H9 (cell line): ENCODE results near the gene PARP12. TPM values are rescaled to one million over a fixed set of nuclear protein-coding genes. Genes with fewer than 3 reads are reported as not detected.

Experiments
- DNase-seq: peaks from one replicate; pipeline ENCODE4 v3.0.0-alpha.2; 2017
- H2AFZ ChIP-seq: one replicate; pipeline ENCODE4 v1.6.1; 2013; ENCODE audit warnings: mild to moderate bottlenecking, low read length, control low read depth, moderate library complexity
- H2AK5ac ChIP-seq: 2 replicates; pipeline ENCODE4 v1.6.1; 2013; ENCODE audit warnings: low read length, control low read depth, mixed read lengths; ENCODE audit not compliant: insufficient read length
- H2BK120ac ChIP-seq: one replicate; pipeline ENCODE4 v1.6.1; 2013; ENCODE audit warnings: low read depth, mild to moderate bottlenecking, low read length, control low read depth, inconsistent platforms; ENCODE audit not compliant: poor library complexity, severe bottlenecking
- H2BK12ac ChIP-seq: 2 replicates; pipeline ENCODE4 v1.6.1; 2013; ENCODE audit warnings: low read length, control low read depth, mixed read lengths, low read depth; ENCODE audit not compliant: insufficient read length
- H2BK15ac ChIP-seq: 2 replicates; pipeline ENCODE4 v1.6.1; 2013; ENCODE audit warnings: low read depth, low read length, control low read depth
- H2BK20ac ChIP-seq: one replicate; pipeline ENCODE4 v1.6.1; 2013; ENCODE audit warnings: low read depth, mild to moderate bottlenecking, low read length, control low read depth, inconsistent platforms; ENCODE audit not compliant: poor library complexity, severe bottlenecking
- H2BK5ac ChIP-seq: 2 replicates; pipeline ENCODE4 v1.6.1; 2013; ENCODE audit warnings: low read length, control low read depth, mixed read lengths; ENCODE audit not compliant: insufficient read length
- H3K14ac ChIP-seq: 2 replicates; pipeline ENCODE4 v1.6.1; 2013; ENCODE audit warnings: low read length, control low read depth; ENCODE audit not compliant: insufficient read depth
- H3K18ac ChIP-seq: 2 replicates; pipeline ENCODE4 v1.6.1; 2013; ENCODE audit warnings: low read depth, mild to moderate bottlenecking, mixed read lengths, low read length, control low read depth; ENCODE audit not compliant: insufficient read length
- H3K23ac ChIP-seq: 2 replicates; pipeline ENCODE4 v1.6.1; 2013; ENCODE audit warnings: low read length, control low read depth, mixed read lengths, low read depth; ENCODE audit not compliant: insufficient read length
- H3K23me2 ChIP-seq: 2 replicates; pipeline ENCODE4 v1.6.1; 2013; ENCODE audit warnings: low read depth, mild to moderate bottlenecking, mixed read lengths, low read length, control low read depth; ENCODE audit not compliant: insufficient read length, poor library complexity, severe bottlenecking
- H3K27ac ChIP-seq: 2 replicates; pipeline ENCODE4 v1.5.1; 2013; ENCODE audit warnings: low read length, control low read depth, mixed read lengths, low read depth; ENCODE audit not compliant: insufficient read length
- H3K27me3 ChIP-seq: 2 replicates; pipeline ENCODE4 v1.6.1; 2013; ENCODE audit warnings: low read length, control low read depth, inconsistent platforms; ENCODE audit not compliant: insufficient read depth
- H3K4ac ChIP-seq: 2 replicates; pipeline ENCODE4 v1.6.1; 2013; ENCODE audit warnings: low read depth, mild to moderate bottlenecking, control low read depth, inconsistent platforms, low read length, moderate library complexity
- H3K4me1 ChIP-seq: 2 replicates; pipeline ENCODE4 v1.6.1; 2013; ENCODE audit warnings: low read length, control low read depth, inconsistent platforms; ENCODE audit not compliant: insufficient read depth
- H3K4me2 ChIP-seq: 2 replicates; pipeline ENCODE4 v1.6.1; 2013; ENCODE audit warnings: low read length, control low read depth, mixed read lengths; ENCODE audit not compliant: insufficient read length, insufficient read depth
- H3K56ac ChIP-seq: 2 replicates; pipeline ENCODE4 v1.6.1; 2013; ENCODE audit warnings: low read depth, mild to moderate bottlenecking, mixed read lengths, low read length, control low read depth; ENCODE audit not compliant: insufficient read length
- H3K79me1 ChIP-seq: 2 replicates; pipeline ENCODE4 v1.6.1; 2013; ENCODE audit warnings: low read depth, mild to moderate bottlenecking, moderate library complexity, low read length, control low read depth, inconsistent platforms; ENCODE audit not compliant: insufficient read depth, poor library complexity, severe bottlenecking
- H3K79me2 ChIP-seq: 2 replicates; pipeline ENCODE4 v1.6.1; 2013; ENCODE audit warnings: low read length, control low read depth, inconsistent platforms; ENCODE audit not compliant: insufficient read depth
- H3K9ac ChIP-seq: 2 replicates; pipeline ENCODE4 v1.6.1; 2013; ENCODE audit warnings: low read length, control low read depth, mixed read lengths; ENCODE audit not compliant: insufficient read length; ENCODE audit errors: extremely low read depth
- H3K9me3 ChIP-seq: one replicate; pipeline ENCODE4 v1.6.1; 2013; ENCODE audit warnings: low read depth, low read length, inconsistent platforms; ENCODE audit not compliant: control insufficient read depth
- H3T11ph ChIP-seq: one replicate; pipeline ENCODE4 v1.6.1; 2013; ENCODE audit warnings: mild to moderate bottlenecking, low read length, control low read depth, inconsistent platforms
- H4K20me1 ChIP-seq: one replicate; pipeline ENCODE4 v1.6.1; 2013; ENCODE audit not compliant: control insufficient read depth, insufficient read length, insufficient read depth
- H4K5ac ChIP-seq: 2 replicates; pipeline ENCODE4 v1.6.1; 2013; ENCODE audit warnings: low read depth, mild to moderate bottlenecking, mixed read lengths, low read length, control low read depth; ENCODE audit not compliant: insufficient read length
- H4K8ac ChIP-seq: replicated peaks from 2 replicates; pipeline ENCODE4 v1.6.1; 2013; ENCODE audit warnings: low read length, control low read depth, mixed read lengths, low read depth; ENCODE audit not compliant: insufficient read length
- H4K91ac ChIP-seq: 2 replicates; pipeline ENCODE4 v1.6.1; 2013; ENCODE audit warnings: low read depth, mild to moderate bottlenecking, moderate library complexity, mixed read lengths, low read length, control low read depth; ENCODE audit not compliant: insufficient read length
- H3K27ac Mint-ChIP-seq, 3 experiments: 2 replicates in 2 of 3; 3 replicates in 1 of 3; pipeline ENCODE4 v1.8.0; 2020 to 2021; ENCODE audit warnings: mixed read lengths in 3 of 3, mild to moderate bottlenecking in 1 of 3, moderate library complexity in 1 of 3
- H3K27me3 Mint-ChIP-seq: 2 replicates; pipeline ENCODE4 v1.8.0; 2021; ENCODE audit warnings: low read depth, mild to moderate bottlenecking, moderate library complexity, mixed read lengths
- H3K36me3 Mint-ChIP-seq, 3 experiments: 2 replicates in 2 of 3; 3 replicates in 1 of 3; pipeline ENCODE4 v1.8.0; 2020 to 2021; ENCODE audit warnings: low read depth in 3 of 3, mixed read lengths in 3 of 3; ENCODE audit not compliant: insufficient read depth in 1 of 3
- H3K4me1 Mint-ChIP-seq, 2 experiments: 2 replicates each; pipeline ENCODE4 v1.8.0; 2020; ENCODE audit warnings: mixed read lengths in 2 of 2
- H3K4me3 Mint-ChIP-seq, 2 experiments: 2 replicates in 1 of 2; 3 replicates in 1 of 2; pipeline ENCODE4 v1.8.0; 2020 to 2021; ENCODE audit warnings: mild to moderate bottlenecking in 2 of 2, mixed read lengths in 2 of 2, moderate library complexity in 1 of 2
- H3K9me3 Mint-ChIP-seq, 2 experiments: 2 replicates in 1 of 2; 3 replicates in 1 of 2; pipeline ENCODE4 v1.8.0; 2020; ENCODE audit warnings: mild to moderate bottlenecking in 2 of 2, mixed read lengths in 2 of 2, moderate library complexity in 1 of 2
- WGBS: extraction: QIAGEN DNeasy Blood & Tissue Kit; methylation state at CpG from one replicate; pipeline ENCODE4 v1.1.7; 2013; ENCODE audit warnings: missing lambda C conversion rate, low lambda C conversion rate, mixed read lengths; ENCODE audit not compliant: insufficient read length; ENCODE audit errors: extremely low coverage; 5-methylcytosine and 5-hydroxymethylcytosine counted together
- total RNA-seq: library from RNA; stranded (reverse); gene quantifications from 2 replicates; pipeline ENCODE4 v1.2.1, GENCODE V29; 2021
- TF ChIP-seq, protein P1 (sequence below): fragments of 200-600 bp; sonication (generic); conservative IDR thresholded peaks from 3 replicates; pipeline ENCODE4 v1.8.0; 2021; ENCODE audit warnings: antibody characterized with exemption, mild to moderate bottlenecking

PARP12 gene
- total RNA-seq, 1 experiment from 2014 or later, result 11.8 TPM

DNA sequence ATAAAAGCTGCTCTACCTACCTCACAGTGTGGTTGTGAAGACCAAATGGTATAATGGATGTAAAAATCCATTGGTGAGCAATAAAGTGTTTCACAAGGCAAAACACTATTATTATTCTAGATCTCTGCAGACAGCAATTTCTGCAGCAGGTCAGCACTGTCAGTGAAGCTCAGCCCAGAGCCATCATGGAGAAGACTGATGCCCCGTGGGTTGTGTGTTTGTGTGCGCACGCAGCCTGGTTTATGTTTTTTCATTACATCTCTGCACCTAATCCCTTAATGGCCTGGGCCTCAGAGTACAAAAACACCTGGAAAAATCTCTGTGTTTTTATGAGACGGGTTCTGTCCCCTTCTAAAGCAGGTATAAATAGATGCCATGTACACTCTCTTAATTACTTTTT is 64.2 kb downstream of the PARP12 start:
- H4K91ac ChIP-seq, result no peak overlapping the region
- H3K27ac ChIP-seq, result no peak overlapping the region
- H3K27me3 Mint-ChIP-seq, result peaks cover 3% of the 10 kb centered on the region; the same call in 1 of the 2 replicates

More for the DNA sequence above, 64.2 kb downstream of the PARP12 start:
- no peaks in the 10 kb centered on the region for H3K27me3 ChIP-seq
- Mint-ChIP-seq H3K27ac (no peak overlapping the region), H3K9me3 (no peaks in the 10 kb centered on the region), H3K36me3 (no peaks in the 10 kb centered on the region), H3K4me3 (no peak overlapping the region), H3K4me1 (peaks cover 2 to 4% of the 10 kb centered on the region in 2 experiments; a peak in 3 of 4 replicates)
- no peaks in the 10 kb centered on the region for H4K20me1 ChIP-seq
- H3K23ac ChIP-seq, result no peak overlapping the region
- no peak overlapping the region for H3T11ph ChIP-seq
- no peak overlapping the region for H2AFZ ChIP-seq
- no peak for DNase-seq
- no CpG with 5 or more reads among the region's 4 CpGs for WGBS
- TF ChIP-seq, protein P1, sequence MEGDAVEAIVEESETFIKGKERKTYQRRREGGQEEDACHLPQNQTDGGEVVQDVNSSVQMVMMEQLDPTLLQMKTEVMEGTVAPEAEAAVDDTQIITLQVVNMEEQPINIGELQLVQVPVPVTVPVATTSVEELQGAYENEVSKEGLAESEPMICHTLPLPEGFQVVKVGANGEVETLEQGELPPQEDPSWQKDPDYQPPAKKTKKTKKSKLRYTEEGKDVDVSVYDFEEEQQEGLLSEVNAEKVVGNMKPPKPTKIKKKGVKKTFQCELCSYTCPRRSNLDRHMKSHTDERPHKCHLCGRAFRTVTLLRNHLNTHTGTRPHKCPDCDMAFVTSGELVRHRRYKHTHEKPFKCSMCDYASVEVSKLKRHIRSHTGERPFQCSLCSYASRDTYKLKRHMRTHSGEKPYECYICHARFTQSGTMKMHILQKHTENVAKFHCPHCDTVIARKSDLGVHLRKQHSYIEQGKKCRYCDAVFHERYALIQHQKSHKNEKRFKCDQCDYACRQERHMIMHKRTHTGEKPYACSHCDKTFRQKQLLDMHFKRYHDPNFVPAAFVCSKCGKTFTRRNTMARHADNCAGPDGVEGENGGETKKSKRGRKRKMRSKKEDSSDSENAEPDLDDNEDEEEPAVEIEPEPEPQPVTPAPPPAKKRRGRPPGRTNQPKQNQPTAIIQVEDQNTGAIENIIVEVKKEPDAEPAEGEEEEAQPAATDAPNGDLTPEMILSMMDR, result no peak
- H2BK120ac ChIP-seq, result no peak overlapping the region
- H3K4me2 ChIP-seq, result no peak overlapping the region
- H2AK5ac ChIP-seq, result no peak overlapping the region
- H3K4ac ChIP-seq, result no peak overlapping the region
- H3K14ac ChIP-seq, result no peak overlapping the region
- no peak overlapping the region for H4K5ac ChIP-seq
- no peak overlapping the region for H2BK15ac ChIP-seq
- no peak overlapping the region for H2BK20ac ChIP-seq
- H3K9me3 ChIP-seq, result no peaks in the 10 kb centered on the region
- no peak overlapping the region for H3K9ac ChIP-seq
- H3K4me1 ChIP-seq, result no peaks in the 10 kb centered on the region
- H3K18ac ChIP-seq, result no peak overlapping the region
- no peaks in the 10 kb centered on the region for H3K23me2 ChIP-seq
- H2BK12ac ChIP-seq, result no peak overlapping the region
- no peak overlapping the region for H4K8ac ChIP-seq
- no peaks in the 10 kb centered on the region for H3K79me2 ChIP-seq
- H3K79me1 ChIP-seq, result no peaks in the 10 kb centered on the region
- no peak overlapping the region for H2BK5ac ChIP-seq
- no peak overlapping the region for H3K56ac ChIP-seq
